GM12864 (cell line): Measurements from ENCODE around the gene METTL22.

ENCODE experiments used
- DNase-seq: peaks from one replicate; pipeline ENCODE4 v3.0.0-alpha.2; 2011; ENCODE audit warnings: low read depth
- H3K4me3 ChIP-seq: 2 replicates; pipeline ENCODE4 v1.5.1; 2011; ENCODE audit warnings: mild to moderate bottlenecking, low read depth, low read length, control low read depth
- CTCF ChIP-seq: IDR thresholded peaks from 2 replicates; pipeline ENCODE4 v1.5.1; 2011; ENCODE audit warnings: low read depth, mild to moderate bottlenecking, moderate library complexity, low read length, control low read depth, inconsistent platforms; ENCODE audit errors: missing control alignments

Gene METTL22

GRCh38 chr16:8674413-8675022, 53.0 kb downstream of the METTL22 start, which contains the start of gene ABAT:
ABAT (plus strand) TSS chr16:8674617; CDS start chr16:8735740, 61,123 bp downstream.
- TF ChIP-seq CTCF: no peak
- peak within 1 kb of the TSS; percentile 79 for H3K4me3 ChIP-seq
- DNase-seq: peak; percentile 45

GRCh38 chr16:8675183-8676159, 54.0 kb downstream of the METTL22 start:
- no peak for TF ChIP-seq CTCF
- DNase-seq: no peak
- peak overlapping the region; percentile 79 for H3K4me3 ChIP-seq

- no peak for DNase-seq
These were observed 54.7 kb downstream of the METTL22 start for GRCh38 chr16:8676160-8676547.

GRCh38 chr16:8676737-8677375, 55.4 kb downstream of the METTL22 start:
- no peak for TF ChIP-seq CTCF
- DNase-seq: no peak
- H3K4me3 ChIP-seq: no peak overlapping the region

More at GRCh38 chr16:8676160-8676547, 54.7 kb downstream of the METTL22 start:
- no peak for TF ChIP-seq CTCF
- H3K4me3 ChIP-seq: no peak overlapping the region

DNA sequence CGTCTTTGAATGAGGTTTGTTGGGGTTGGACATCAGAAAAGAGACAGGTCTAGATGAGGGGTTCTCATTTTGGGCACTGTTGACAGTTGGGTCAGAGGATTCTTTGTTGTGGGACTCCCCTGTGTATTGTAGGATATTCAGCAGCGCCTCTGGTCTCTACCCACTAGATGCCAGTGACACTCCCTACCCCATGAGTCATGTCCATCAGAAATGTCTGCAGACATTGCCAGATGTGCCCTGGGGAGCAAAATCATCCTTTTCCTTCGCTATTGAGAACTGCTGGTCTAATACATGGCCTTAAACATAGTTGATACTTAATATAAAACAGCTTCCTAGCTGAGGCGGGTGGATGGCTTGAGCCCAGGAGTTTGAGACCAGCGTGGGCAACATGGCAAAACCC, 56.0 kb downstream of the METTL22 start:
- no peak for DNase-seq
- no peak for TF ChIP-seq CTCF
- H3K4me3 ChIP-seq: no peak overlapping the region

GRCh38 chr16:8678068-8678927, 56.8 kb downstream of the METTL22 start:
- no peak for DNase-seq
- TF ChIP-seq CTCF: no peak
- H3K4me3 ChIP-seq: no peak overlapping the region
